HepG2 (cell line): ENCODE results near the gene TNFSF12. TPM values are rescaled to one million over a fixed set of nuclear protein-coding genes. Genes with fewer than 3 reads are reported as not detected.
A peak's percentile ranks its signal among the peaks of the same experiment; 100 is the strongest.

Experiments
- CHD4 ChIP-seq: fragments of 200-600 bp; sonication (generic); IDR thresholded peaks from 2 replicates; pipeline ENCODE4 v1.7.0; 2017; ENCODE audit warnings: mild to moderate bottlenecking, low read length, borderline replicate concordance
- DRAP1 ChIP-seq: IDR thresholded peaks from 2 replicates; pipeline ENCODE4 v1.6.1; 2016; ENCODE audit warnings: missing genetic modification reagents, missing compliant biosample characterization
- E2F1 ChIP-seq: sonication (generic); formaldehyde crosslinking; IDR thresholded peaks from 2 replicates; pipeline ENCODE4 v1.5.0; 2020; ENCODE audit warnings: missing genetic modification reagents
- KAT7 ChIP-seq: IDR thresholded peaks from 2 replicates; pipeline ENCODE4 v1.6.1; 2018; ENCODE audit warnings: borderline replicate concordance, missing compliant biosample characterization
- KAT8 ChIP-seq: IDR thresholded peaks from 2 replicates; pipeline ENCODE4 v1.6.1; 2016; ENCODE audit warnings: missing genetic modification reagents, missing compliant biosample characterization
- MTF2 ChIP-seq: sonication (generic); formaldehyde crosslinking; IDR thresholded peaks from 2 replicates; pipeline ENCODE4 v1.5.0; 2020; ENCODE audit warnings: missing genetic modification reagents, borderline replicate concordance
- NFE2 ChIP-seq: sonication (generic); formaldehyde crosslinking; IDR thresholded peaks from 2 replicates; pipeline ENCODE4 v1.4.0; 2020; ENCODE audit warnings: missing genetic modification reagents
- NFIC ChIP-seq: IDR thresholded peaks from 2 replicates; pipeline ENCODE4 v1.6.1; 2012; ENCODE audit warnings: mild to moderate bottlenecking, low read length, inconsistent platforms
- NR2C2 ChIP-seq: sonication (generic); formaldehyde crosslinking; IDR thresholded peaks from 2 replicates; pipeline ENCODE4 v1.4.0; 2020; ENCODE audit warnings: missing genetic modification reagents, mild to moderate bottlenecking, moderate library complexity, borderline replicate concordance
- PPARG ChIP-seq: conservative IDR thresholded peaks from 2 replicates; pipeline ENCODE4 v1.6.1; 2016; ENCODE audit warnings: missing biosample characterization, missing genetic modification reagents
- SMAD9 ChIP-seq: sonication (generic); formaldehyde crosslinking; IDR thresholded peaks from 2 replicates; pipeline ENCODE4 v1.5.1; 2020; ENCODE audit warnings: mild to moderate bottlenecking, missing genetic modification reagents
- U2AF2 ChIP-seq: fragments of 200-400 bp; formaldehyde crosslinking; IDR thresholded peaks from 2 replicates; pipeline ENCODE4 v1.6.1; 2017; ENCODE audit warnings: low read depth, mild to moderate bottlenecking, low read length
- YEATS2 ChIP-seq: sonication (generic); formaldehyde crosslinking; IDR thresholded peaks from 2 replicates; pipeline ENCODE4 v1.4.0; 2020; ENCODE audit warnings: missing genetic modification reagents, borderline replicate concordance
- ZBTB43 ChIP-seq: sonication (generic); formaldehyde crosslinking; conservative IDR thresholded peaks from 2 replicates; pipeline ENCODE4 v1.4.0; 2020; ENCODE audit warnings: missing genetic modification reagents
- ZBTB8A ChIP-seq: sonication (generic); formaldehyde crosslinking; IDR thresholded peaks from 2 replicates; pipeline ENCODE4 v1.4.0; 2020; ENCODE audit warnings: mild to moderate bottlenecking, low read depth, missing genetic modification reagents, borderline replicate concordance
- ZFP90 ChIP-seq: sonication (generic); formaldehyde crosslinking; IDR thresholded peaks from 2 replicates; pipeline ENCODE4 v1.8.0; 2022; ENCODE audit warnings: missing genetic modification reagents, mild to moderate bottlenecking, inconsistent platforms, borderline replicate concordance
- ZKSCAN8 ChIP-seq: IDR thresholded peaks from 2 replicates; pipeline ENCODE4 v1.6.1; 2016; ENCODE audit warnings: borderline replicate concordance, missing genetic modification reagents, missing compliant biosample characterization
- ZSCAN29 ChIP-seq: sonication (generic); formaldehyde crosslinking; conservative IDR thresholded peaks from 2 replicates; pipeline ENCODE4 v1.4.0; 2020; ENCODE audit warnings: mild to moderate bottlenecking, missing genetic modification reagents
- polyA plus RNA-seq, 8 experiments: library from polyadenylated mRNA; depleted of rRNA in 3 of 8; stranded (reverse) in 7 of 8; unstranded in 1 of 8; fragments of >200 nt; fragmentation: Illumina TruSeq in 4 of 8; extraction: Trizol in 4 of 8; gene quantifications; 2 replicates each; pipeline versions ENCODE4 v1.2.1 to v1.2.3, GENCODE V29; 2011 to 2016; ENCODE audit warnings: low read depth in 4 of 8, missing spikeins in 1 of 8, mixed read lengths in 1 of 8; ENCODE audit not compliant: insufficient read depth in 1 of 8
- total RNA-seq, 5 experiments: library from RNA; depleted of rRNA; stranded (reverse); fragments of >200 nt; fragmentation: Illumina TruSeq; extraction: Trizol; gene quantifications; 2 replicates each; pipeline ENCODE4 v1.2.3, GENCODE V29; 2016; ENCODE audit warnings: low read depth in 1 of 5
- TF ChIP-seq, protein P1 (sequence below): sonication (generic); formaldehyde crosslinking; IDR thresholded peaks from 2 replicates; pipeline ENCODE4 v1.5.0; 2020; ENCODE audit warnings: missing genetic modification reagents

Gene TNFSF12
- total and polyA plus RNA-seq, 2 of the 13 experiments (the other 11 are each of a cell fraction or from before 2014, with no cell fraction given), result 0.93 to 7.2 TPM

- peak; percentile 96 for TF ChIP-seq E2F1
- TF ChIP-seq ZFP90 (CRISPR knock-in tag), result peak; percentile 80
- peak; percentile 28 for TF ChIP-seq ZKSCAN8
- TF ChIP-seq, protein P1, sequence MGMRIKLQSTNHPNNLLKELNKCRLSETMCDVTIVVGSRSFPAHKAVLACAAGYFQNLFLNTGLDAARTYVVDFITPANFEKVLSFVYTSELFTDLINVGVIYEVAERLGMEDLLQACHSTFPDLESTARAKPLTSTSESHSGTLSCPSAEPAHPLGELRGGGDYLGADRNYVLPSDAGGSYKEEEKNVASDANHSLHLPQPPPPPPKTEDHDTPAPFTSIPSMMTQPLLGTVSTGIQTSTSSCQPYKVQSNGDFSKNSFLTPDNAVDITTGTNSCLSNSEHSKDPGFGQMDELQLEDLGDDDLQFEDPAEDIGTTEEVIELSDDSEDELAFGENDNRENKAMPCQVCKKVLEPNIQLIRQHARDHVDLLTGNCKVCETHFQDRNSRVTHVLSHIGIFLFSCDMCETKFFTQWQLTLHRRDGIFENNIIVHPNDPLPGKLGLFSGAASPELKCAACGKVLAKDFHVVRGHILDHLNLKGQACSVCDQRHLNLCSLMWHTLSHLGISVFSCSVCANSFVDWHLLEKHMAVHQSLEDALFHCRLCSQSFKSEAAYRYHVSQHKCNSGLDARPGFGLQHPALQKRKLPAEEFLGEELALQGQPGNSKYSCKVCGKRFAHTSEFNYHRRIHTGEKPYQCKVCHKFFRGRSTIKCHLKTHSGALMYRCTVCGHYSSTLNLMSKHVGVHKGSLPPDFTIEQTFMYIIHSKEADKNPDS (CRISPR knock-in tag), result peak; percentile 42; the same call in 1 of the 2 replicates
- TF ChIP-seq DRAP1 (CRISPR knock-in tag), result peak; percentile 80
- no peak for TF ChIP-seq ZBTB8A (CRISPR knock-in tag)
- TF ChIP-seq NFE2 (CRISPR knock-in tag), result no peak
- TF ChIP-seq PPARG (CRISPR knock-in tag), result peak; percentile 49; the same call in 1 of the 2 replicates
- no peak for TF ChIP-seq ZSCAN29
- TF ChIP-seq YEATS2, result peak; percentile 88
- 0 out of 2 replicates have a peak, but pooled peaks have one; percentile 65 for TF ChIP-seq SMAD9 (CRISPR knock-in tag)
- peak; percentile 95 for TF ChIP-seq KAT8 (CRISPR knock-in tag)
- TF ChIP-seq NFIC, result no peak
- TF ChIP-seq ZBTB43, result peak; percentile 62; the same call in 1 of the 2 replicates
- peak; percentile 66; the same call in 1 of the 2 replicates for TF ChIP-seq NR2C2 (CRISPR knock-in tag)
- no peak for TF ChIP-seq U2AF2
- 0 out of 2 replicates have a peak, but pooled peaks have one; percentile 31 for TF ChIP-seq CHD4
- peak; percentile 53; the same call in 1 of the 2 replicates for TF ChIP-seq KAT7 (CRISPR knock-in tag)
- TF ChIP-seq MTF2 (CRISPR knock-in tag), result no peak; the same call in 1 of the 2 replicates
Observed at GRCh38 chr17:7583253-7584109, 34.6 kb downstream of the TNFSF12 start, which contains the start of gene MPDU1 (continued).
